GM21723 (cell line): ENCODE data around the gene TJP3.

ENCODE experiments used
- ATAC-seq: cut with Tn5 transposase; IDR thresholded peaks from one replicate; pipeline ENCODE4 v1.9.1; 2021; ENCODE audit warnings: mild to moderate bottlenecking, moderate library complexity; ENCODE audit not compliant: unreplicated experiment

The TJP3 gene

DNA sequence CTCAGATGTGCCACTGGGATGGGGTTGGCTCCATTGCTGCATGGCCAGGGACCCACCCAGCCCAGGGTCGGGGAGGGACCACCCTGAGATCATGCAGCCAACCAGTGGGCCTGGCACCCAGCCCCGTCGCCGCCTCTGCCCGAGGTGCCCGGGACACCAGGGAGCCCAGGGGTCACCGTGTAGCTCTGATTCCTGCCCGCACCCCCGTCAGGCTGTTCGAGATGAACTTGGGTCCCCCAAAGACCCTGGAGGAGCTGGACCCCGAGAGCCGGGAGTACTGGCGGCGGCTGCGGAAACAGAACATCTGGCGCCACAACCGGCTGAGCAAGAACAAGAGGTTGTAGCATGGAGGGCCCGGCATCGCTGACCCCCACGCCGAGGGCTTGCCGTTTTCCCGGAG is 58.9 kb downstream of the TJP3 start:
- no peak for ATAC-seq

DNA sequence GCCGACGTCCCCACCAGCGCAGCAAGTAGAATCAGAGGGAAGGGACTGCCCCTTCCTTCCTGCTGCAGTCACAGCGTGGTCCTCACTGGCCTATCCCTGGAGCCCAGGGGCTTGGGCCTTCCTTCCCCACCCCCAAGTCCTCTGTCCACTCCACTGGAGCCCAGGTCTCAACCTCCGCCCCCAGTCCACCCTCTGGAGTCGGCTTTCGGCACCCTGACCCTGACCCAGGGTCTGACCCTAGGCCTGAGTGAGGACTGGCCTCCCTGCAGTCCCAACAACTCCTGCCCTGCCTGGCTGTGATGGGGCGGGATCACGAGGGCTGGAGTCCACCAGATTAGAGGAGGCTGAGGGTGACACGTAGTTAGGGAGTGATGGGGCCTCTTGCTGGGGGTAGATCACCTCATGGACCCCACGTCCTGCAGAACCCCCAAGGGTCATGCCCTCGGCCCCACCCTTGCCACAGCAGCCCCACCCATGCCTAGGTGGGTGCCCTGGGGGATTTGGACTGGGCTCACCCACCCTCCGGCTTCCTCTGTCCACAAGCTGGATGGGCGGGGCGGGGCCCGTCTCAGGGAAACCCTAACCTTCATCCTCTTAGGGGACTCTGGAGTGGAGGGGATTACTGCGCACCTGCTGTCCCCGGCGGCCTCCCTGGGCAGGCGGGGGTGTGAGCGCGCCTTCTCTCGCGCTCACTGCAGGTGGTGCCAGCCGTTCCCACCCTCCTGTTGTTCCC is 60.0 kb downstream of the TJP3 start:
- ATAC-seq, result no peak

DNA sequence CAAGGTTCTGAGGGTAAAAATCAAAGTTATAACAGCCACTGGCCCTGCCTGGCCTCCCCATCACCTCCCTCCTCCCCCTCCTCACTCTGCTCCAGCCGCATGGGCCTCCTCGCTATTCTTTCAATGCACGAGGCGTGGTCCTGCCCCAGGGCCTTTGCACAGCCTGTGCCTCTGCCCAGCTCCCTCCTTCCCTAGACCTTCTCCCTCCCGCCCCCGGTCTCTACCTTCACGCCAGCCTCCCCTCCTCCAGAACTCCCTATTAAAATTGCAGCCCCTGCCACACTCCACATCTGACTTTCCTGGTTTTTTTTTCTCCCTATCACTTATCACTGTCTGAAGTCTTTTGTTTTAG is 60.5 kb downstream of the TJP3 start:
- ATAC-seq, result no peak

DNA sequence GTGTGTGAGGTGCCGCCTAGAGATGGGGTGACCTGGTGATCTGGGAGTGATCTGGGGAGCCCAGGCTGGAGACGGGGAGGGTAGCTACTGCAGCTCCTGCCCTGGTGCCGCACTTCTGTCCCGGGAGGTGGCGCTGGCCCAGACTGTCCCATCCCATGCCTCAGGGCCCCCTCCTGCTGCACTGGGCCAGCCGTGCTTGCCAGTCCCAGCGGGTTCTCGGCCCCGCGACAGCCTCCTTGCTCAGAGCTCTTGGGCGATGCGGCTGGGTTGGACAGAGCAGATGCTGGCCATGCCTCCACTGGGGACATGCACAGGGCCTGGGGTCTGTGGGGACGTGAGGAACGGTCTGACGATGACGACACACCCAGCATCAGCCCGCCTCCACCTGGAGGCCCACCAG is 61.3 kb downstream of the TJP3 start:
- no peak for ATAC-seq

DNA sequence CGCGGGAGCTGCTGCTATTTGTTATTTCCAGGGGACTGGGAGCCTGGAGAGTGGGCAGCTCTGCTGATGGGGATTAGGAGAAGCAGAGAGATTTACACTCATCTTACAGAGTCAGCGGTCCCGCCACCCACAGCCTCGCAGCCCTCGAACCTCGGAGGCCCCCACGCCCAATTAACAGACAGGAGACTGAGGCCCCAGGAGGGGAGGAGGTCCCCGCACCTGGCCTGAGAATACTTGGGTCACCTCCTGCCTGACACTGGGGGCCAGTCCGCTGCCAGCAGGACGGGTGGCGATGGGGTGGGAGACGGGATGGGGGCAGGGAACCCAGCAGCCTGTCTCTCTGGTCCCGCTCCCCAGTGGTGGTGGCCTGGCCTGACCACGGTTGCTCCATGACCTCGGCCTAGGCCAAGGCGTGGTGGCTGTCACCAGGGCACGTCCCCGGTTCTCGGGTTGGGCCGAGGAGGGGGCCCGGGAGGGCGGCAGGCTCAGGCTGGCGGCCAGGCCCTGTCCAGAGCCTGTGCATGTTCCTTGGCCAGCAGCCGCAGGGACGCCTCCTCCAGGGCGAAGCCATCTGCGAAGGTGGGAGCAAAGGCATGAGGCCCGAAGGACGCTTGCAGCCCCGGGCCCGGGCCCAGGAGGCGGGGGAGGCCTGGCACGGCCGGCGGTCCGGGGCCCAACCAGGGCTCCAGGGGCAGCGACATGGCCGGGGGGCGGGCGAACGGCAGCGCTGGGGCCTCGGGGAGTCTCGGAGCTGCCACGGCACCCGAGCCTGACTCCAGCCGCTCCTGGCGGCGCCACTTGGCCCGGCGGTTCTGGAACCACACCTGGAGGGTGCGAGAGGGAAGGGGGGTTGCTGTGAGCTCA is 62.2 kb downstream of the TJP3 start:
- no peak for ATAC-seq

DNA sequence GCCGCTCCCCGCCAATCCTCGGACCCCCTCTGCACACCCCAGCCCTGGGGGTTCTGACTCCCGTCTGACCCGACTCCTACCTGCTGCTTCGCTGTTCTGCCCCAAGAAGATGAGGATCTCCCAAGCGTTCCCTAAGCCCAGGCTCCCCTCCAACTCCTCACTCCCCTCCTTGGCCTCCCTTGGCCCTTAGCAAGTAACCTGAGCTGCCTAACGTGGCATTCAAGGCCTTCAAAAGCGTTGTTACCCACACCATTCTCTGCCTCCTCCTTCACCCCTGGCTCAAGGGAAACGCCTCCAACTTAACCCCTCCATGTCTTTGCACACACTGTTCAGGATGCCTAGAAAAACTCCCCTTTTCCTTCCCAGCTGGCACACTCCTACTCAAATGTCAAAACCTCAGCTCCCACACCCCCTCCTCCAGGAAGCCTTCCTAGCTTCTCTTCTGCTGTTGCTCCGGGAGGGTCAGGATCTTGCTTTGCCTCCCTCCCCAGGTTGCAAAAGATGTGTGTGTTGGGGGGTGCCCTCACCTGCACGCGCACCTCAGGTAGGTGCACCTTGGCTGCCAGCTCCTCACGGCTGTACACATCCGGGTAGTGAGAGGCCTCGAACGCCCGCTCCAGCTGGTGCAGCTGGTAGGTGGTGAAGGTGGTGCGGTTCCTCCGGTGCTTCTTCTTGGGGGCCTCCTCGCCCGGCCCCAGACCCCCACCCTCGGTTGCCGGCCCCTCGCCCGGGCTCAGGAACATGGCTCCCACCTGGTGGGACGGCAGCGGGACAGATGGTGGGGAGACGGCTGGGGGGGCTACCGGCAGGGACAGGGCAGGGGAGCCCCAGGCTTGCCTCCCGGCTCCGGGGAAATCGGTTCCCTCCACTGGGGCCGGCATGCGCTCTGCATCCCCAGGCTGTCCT is 63.1 kb downstream of the TJP3 start:
- no peak for ATAC-seq

DNA sequence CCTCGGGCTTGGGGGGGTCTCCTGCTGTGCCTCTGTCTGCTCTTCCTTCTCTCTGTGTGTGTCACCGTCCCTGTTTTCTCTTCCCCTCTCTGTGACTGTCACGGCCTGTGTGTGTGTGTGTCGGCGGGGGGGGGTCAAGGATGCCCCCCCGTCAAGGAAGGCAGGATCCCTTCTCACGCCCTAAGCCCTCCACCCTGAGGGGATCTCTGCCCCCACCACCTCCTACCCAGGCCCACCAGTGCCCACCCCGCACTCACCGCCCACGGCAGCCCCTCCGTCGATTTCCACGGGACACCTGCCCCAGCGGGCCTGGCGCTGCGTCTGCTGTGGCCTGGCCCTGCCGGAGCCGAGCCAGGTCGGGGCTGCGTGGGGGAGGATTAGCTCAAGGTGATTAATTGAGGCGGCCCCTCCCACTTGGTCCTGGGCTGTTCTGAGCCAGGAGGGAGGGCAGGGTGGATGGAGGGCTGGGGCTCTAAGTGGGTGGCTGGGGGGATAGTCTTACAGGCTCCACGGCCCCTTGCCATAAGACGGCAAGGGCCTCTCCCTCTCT is 63.8 kb downstream of the TJP3 start, which contains the start of gene RAX2:
Gene RAX2 (minus strand): TSS at position 323 of the 550 bp plus-strand sequence. CDS start 486 bp downstream, outside the sequence.
- ATAC-seq, result no peak

DNA sequence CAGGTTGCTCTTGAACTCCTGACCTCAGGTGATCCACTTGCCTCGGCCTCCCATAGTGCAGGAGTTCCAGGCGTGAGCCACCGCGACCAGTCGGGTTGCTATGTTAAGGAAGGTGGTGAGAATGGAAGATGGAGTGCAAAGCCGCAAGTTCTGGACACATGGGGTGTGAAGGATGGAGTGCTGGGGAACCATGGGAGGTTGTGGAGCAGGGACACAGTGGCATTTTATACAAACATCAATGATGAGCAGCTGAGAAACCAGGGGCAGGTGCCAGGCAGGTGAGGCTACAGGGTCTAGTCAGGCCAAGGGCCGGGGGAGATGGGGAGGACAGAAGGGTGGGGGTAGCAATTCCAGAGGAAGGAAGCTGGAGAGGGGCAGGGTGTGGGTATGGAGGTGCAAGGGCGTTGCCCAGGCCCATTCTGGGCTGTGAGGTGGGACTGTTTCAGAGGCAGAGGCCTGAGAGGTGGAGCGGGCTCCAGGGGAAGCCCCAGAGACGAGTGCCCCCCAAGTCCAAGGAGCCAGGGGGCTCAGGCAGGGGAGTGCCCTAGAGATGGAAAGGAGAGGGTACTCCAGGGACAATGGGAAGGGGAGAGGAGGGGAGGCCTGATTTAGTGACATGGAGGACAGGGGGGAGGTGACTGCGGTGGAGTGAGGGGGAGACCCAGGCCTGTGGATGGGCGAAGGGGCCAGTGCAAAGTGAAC is 65.8 kb downstream of the TJP3 start:
- ATAC-seq, result no peak

DNA sequence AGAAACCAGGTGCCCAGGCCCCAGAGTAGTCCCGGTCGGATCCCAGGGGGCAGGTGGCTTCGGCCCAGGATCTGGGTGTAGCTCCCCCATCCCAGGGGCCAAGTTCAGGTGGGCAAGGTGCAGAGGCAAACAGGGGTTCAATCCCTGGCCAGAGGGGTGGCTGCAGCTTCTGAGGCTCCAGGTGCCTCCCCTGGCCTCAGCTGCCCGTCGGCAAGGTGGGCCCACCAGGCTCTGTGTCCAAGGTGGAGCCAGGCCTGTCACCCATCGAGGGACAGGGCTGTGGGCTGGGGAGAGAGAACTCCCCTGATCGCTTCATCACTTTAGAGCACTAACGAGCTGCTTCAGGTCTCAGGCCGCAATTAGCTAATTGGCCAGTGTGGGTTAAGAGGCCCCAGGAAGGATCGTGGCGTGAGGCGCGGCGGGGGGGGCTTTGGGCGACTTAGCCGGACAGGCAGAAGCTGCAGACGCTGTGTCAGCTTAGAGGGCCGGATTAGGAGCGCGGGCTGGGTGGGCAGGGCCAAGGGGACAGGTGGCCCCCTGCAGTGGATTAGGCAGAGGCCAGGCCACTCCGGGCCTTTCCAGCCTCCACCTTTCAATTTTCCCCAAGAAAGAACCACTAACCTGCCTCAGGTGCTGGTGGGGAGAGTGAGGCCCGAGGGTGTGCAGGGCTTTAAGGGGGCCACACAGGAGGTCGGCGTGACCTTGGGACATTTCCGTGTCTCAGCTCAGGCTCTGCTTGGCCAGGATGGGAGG is 66.6 kb downstream of the TJP3 start:
- ATAC-seq, result no peak

DNA sequence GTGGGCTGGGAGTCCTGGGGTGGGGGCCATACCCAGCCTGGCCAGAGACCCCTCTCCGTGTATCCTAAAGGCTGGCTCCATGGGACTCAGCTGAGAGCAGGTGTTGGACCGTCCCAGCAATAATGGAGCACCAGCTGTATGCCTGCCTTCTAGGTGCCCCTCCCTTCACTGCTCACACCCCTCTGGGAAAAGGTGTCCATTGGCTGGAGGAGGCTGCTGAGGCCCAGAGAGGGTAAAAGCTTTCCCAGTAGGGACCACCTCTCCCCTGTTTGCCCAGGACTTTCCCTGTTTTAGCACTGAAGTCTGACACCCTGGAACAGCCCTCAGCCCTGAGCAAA is 67.2 kb downstream of the TJP3 start:
- no peak for ATAC-seq

DNA sequence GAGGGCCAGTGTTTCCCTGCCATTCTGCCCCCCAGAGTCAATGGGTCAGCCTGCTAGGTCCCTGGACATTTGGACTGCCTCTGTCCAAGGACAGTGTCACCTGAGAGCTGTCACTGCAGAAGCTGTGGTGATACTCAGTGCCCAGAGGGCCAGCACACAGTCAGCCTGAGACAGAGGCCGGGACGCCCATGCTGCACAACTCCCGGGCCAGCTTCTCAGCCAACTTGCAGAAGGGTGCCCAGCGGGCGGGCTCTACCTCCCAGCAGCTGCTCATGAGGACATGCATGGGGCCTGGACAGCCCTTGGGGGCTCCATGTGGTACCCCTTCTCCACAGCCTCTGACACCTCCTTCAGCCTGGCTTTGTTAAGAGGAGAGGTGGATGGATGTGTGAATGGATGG is 67.6 kb downstream of the TJP3 start:
- ATAC-seq, result no peak

DNA sequence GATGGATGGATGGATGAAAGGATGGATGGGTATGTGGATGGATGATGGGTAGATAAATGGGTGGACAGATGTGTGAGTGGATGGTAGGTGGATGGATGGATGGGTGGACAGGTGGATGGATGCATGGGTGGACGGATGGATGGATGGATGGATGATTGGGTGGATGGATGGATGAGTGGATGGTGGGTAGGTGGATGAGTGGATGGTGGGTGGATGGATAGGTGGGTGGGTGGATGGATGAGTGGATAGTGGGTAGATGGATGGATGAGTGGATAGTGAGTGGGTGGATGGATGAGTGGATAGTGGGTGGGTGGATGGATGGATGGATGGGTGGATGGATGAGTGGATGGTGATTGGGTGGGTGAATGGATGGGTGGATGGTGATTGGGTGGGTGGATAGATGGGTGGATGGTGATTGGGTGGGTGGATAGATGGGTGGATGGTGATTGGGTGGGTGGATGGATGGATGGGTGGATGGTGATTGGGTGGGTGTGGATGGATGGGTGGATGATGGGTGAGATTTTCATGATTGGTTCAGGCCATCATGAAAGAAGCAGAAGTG is 68.4 kb downstream of the TJP3 start:
- no peak for ATAC-seq

DNA sequence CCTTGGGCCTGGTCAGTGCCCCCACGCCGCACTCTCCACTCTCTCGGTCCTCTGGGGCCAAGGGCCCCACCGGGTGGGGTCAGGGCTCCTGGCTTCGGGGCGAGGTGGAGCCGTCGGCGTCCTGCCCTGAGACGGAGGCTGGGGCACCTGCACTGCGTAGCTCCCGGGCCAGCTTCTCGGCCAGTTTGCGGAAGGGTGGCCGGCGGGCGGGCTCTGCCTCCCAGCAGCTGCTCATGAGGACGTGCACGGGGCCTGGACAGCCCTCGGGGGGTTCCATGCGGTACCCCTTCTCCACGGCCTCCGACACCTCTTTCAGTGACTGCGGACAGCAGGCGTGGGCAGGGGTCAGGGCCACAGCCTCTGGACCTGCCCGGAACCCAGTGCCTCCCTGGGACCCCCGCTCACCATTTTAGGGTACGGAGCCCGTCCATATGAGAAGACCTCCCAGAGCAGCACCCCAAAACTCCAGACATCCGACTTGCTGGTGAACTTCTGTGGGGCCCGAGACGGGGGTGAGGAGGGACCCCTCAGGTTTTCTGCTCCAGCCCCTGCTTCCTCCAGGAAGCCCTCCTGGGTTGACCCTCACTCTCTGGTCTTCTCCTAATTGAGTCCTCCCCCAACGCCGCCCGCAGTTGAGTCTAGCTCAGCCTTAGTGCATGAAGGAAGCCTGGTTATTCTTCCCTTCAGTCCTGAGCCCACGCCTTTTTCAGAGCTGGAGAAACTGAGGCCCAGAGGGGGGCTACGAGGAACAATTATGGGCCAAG is 70.1 kb downstream of the TJP3 start:
- no peak for ATAC-seq

DNA sequence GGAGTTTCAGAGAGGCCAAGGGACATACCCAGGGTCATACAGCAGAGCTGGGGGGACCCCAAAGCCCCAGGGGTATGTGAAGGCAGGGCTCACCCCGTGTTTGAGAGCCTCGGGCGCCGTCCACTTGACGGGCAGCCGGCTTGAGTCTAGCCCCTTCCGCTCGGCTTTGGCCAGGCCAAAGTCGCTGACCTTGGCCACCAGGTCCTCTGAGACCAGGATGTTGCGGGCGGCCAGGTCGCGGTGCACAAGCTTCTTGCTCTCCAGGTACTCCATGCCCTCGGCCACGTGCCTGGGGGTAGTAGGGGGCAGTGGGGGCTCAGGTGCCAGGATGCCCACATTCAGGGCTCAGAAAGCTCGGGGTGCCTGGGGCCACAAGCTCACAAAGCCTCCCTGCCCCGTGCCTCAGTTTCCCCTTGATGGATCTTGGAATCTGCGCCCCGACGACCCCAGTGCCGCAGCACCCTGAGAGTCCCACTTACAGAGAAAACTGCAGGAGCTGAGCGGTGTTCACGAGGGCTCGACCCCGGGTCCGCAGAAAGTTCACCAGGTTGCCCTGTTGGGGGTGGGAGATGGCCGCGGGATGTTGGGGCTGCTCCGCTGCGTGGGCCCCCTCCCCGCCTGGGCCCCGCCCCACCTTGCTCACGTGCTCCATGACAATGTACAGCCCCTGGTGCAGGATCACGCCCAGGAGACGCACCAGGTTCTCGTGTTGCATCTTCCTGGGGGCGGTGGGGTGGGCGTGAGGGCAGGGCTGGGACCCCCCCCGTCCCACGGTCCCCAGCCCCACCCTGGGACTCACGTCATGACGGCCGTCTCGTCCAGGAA is 70.9 kb downstream of the TJP3 start:
- ATAC-seq, result no peak

DNA sequence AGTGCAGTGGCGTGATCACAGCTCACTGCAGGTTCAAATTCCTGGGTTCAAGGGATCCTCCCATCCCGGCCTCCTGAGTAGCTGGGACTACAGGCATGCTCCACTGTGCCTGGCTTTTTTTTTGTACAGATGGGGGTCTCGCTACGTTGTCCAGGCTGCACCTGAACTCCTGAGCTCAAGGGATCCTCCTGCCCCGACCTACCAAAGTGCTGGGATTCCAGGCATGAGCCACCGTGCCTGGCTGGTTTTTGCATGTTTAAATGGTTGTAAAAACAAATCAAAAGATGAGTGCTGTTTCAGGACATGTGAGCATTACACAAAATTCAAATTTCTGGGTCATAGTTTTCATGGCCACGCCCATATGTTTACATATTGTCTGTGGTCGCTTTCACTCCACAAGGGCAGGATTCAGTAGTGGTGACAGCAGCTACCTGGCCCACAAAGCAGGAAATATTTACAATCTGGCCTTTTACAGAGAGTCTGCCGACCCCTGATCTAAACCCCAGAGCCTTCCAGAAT is 72.7 kb downstream of the TJP3 start:
- no peak for ATAC-seq

DNA sequence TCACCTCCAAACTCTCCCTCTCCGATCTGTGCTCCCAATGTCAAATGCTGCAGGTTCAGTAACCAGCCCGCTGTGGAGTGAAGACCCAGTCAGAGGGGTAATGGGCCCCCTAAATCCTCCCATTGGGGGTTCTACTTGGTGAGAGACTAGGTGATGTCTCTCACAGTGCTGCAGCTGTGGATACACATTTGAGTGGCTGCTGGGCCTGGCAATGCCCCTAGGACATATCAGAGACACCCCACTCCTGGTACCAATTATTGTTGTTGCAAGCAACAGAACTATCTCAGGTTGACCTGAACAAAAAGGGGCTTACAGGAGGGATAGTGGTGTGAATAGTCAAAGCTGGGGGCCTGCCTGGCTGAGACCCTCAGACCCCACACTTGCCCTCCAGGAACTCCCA is 73.4 kb downstream of the TJP3 start:
- ATAC-seq, result no peak

DNA sequence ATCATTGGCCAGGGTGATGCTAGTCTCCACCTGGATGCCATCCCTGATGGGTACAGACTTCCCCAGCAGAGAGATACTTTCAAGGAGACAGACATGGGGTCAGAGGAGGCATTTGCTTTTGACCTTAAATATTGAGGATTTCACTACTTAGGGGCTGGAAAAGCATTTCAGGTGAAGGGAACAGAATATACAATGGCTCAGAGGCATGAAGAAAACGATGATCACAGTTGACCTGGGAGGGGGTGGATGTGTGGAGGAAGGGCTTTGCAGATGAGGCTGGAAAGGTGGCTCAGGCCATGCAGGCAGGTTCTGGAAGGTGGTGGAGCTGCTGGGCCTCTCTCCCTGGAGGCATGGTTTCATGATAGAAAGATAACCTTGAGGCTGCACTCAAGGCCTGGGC is 74.1 kb downstream of the TJP3 start:
- no peak for ATAC-seq

DNA sequence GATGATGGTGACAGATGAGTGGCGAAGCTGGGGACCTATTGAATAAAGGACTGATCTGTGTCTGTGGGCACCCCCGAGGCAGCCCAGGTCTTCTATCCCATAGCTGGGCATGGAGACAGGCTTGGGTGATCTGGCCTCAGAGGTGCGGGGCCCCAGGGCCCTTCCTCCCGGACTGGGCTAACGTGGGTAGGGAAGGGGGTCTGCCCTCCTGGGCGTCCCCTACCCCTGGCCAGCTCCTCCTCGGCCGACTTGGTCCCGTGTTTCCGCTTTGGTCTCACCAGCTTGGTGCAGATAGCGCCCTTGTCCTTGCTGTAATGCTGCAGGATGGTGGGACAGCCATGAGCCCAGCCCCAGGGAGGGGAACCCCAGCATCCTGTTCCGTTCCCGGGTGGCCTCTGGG is 74.7 kb downstream of the TJP3 start:
- no peak for ATAC-seq
